PFSK-1 (cell line): Measurements from ENCODE around the gene LIG3.

Experiments used
- POLR2AphosphoS5 ChIP-seq: IDR thresholded peaks from 2 replicates; pipeline ENCODE4 v1.6.1; 2012; ENCODE audit warnings: low read depth, mild to moderate bottlenecking, control low read depth, low read length, moderate library complexity
- TF ChIP-seq, protein P1 (sequence below), 2 experiments: IDR thresholded peaks; 2 replicates each; pipeline versions ENCODE4 v1.6.1 to v1.8.0; 2011 to 2012; ENCODE audit warnings: low read depth in 2 of 2, low read length in 2 of 2, control low read depth in 1 of 2, inconsistent platforms in 1 of 2, mild to moderate bottlenecking in 1 of 2, moderate library complexity in 1 of 2; ENCODE audit not compliant: insufficient read depth in 1 of 2

DNA sequence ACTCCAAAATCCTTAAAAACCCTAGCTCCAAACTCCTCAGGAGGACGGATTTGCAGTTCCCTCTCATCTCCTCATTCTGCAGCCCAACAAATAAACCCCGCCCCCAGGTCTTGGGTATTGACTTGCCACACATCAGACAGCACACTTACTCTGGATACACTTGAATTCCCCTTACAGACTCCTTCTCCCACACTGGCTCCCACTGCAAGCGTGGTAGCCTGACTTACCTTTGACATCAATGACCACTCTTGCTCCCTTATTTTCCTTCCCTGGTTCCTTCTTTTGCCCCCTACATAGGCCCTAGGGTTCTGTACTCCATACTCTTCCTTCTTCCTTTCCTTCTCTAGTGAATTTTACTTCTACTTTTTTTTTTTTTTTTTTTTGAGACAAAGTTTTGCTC lies 75.7 kb downstream of the LIG3 start:
- no peak for TF ChIP-seq POLR2AphosphoS5
- TF ChIP-seq, protein P1, sequence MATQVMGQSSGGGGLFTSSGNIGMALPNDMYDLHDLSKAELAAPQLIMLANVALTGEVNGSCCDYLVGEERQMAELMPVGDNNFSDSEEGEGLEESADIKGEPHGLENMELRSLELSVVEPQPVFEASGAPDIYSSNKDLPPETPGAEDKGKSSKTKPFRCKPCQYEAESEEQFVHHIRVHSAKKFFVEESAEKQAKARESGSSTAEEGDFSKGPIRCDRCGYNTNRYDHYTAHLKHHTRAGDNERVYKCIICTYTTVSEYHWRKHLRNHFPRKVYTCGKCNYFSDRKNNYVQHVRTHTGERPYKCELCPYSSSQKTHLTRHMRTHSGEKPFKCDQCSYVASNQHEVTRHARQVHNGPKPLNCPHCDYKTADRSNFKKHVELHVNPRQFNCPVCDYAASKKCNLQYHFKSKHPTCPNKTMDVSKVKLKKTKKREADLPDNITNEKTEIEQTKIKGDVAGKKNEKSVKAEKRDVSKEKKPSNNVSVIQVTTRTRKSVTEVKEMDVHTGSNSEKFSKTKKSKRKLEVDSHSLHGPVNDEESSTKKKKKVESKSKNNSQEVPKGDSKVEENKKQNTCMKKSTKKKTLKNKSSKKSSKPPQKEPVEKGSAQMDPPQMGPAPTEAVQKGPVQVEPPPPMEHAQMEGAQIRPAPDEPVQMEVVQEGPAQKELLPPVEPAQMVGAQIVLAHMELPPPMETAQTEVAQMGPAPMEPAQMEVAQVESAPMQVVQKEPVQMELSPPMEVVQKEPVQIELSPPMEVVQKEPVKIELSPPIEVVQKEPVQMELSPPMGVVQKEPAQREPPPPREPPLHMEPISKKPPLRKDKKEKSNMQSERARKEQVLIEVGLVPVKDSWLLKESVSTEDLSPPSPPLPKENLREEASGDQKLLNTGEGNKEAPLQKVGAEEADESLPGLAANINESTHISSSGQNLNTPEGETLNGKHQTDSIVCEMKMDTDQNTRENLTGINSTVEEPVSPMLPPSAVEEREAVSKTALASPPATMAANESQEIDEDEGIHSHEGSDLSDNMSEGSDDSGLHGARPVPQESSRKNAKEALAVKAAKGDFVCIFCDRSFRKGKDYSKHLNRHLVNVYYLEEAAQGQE (IDR thresholded peaks at IDR 0.05; ENCODE audit: insufficient read depth in 1 of 2, low read depth in 2 of 2, low read length in 2 of 2): no peak
